Measurements from ENCODE around the gene RAB11FIP2.

DNA sequence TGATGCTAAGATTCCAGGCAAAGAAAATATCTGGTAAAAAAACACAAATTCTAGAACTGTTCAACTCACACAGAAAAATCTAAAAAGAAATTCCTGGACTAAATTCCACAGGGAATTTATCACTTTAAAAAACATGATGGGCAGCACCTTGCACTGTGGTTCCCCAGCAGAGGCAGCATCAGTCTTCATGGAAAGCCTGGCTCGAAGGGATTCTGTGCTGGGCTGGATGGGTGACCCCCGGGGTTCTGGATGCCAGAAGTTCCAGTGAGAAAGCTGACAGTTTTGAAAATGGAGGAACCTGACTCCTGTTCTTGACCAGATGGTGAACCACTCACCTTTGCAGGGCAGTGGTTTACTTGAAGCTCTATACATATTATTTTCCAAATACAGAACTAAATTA, 52.0 kb downstream of the RAB11FIP2 start:
- TF ChIP-seq CTCF (IDR thresholded peaks at IDR 0.05) (no peak), POLR2A (IDR thresholded peaks at IDR 0.05) (no peak), POLR2AphosphoS5 (IDR thresholded peaks at IDR 0.05) (no peak)

Measured in transverse colon (tissue), 4 donors.